HFF-Myc (cell line): ENCODE results near the gene GRAMD4.

Source experiments
- DNase-seq: peaks from one replicate; pipeline ENCODE4 v3.0.0-alpha.2; 2011; ENCODE audit warnings: low read depth; ENCODE audit errors: extremely low read depth
- H3K4me3 ChIP-seq: replicated peaks from 2 replicates; pipeline ENCODE4 v1.5.1; 2011; ENCODE audit warnings: low read depth, mild to moderate bottlenecking, control low read depth, low read length
- CTCF ChIP-seq: IDR thresholded peaks from 2 replicates; pipeline ENCODE4 v1.5.1; 2012; ENCODE audit warnings: mild to moderate bottlenecking, low read depth, low read length, control low read depth; ENCODE audit errors: missing control alignments

GRAMD4 gene

DNA sequence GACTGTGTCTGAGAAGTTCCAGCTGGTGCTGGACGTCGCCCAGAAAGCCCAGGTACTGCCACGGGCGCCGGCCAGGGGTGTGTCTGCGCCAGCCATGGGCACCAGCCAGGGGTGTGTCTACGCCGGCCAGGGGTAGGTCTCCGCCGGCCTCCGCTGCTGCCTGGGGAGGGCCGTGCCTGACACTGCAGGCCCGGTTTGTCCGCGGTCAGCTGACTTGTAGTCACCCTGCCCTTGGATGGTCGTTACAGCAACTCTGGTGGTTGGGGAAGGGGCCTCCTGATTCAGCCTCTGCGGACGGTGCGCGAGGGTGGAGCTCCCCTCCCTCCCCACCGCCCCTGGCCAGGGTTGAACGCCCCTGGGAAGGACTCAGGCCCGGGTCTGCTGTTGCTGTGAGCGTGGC lies 47.9 kb downstream of the GRAMD4 start:
- TF ChIP-seq CTCF, result no peak
- DNase-seq, result no peak
- no peak overlapping the region for H3K4me3 ChIP-seq

- no peak for TF ChIP-seq CTCF
- no peak overlapping the region for H3K4me3 ChIP-seq
- no peak for DNase-seq
Measured at GRCh38 chr22:46669201-46669600, 49.0 kb downstream of the GRAMD4 start.

GRCh38 chr22:46671824-46672432 lies 51.7 kb downstream of the GRAMD4 start:
- TF ChIP-seq CTCF, result no peak

GRCh38 chr22:46672731-46673130 lies 52.5 kb downstream of the GRAMD4 start:
- TF ChIP-seq CTCF, result no peak
- DNase-seq, result no peak
- no peak overlapping the region for H3K4me3 ChIP-seq

More at GRCh38 chr22:46671824-46672432, 51.7 kb downstream of the GRAMD4 start:
- DNase-seq, result no peak
- no peak overlapping the region for H3K4me3 ChIP-seq

- no peak for DNase-seq
- no peak for TF ChIP-seq CTCF
- H3K4me3 ChIP-seq, result no peak overlapping the region
Measured at GRCh38 chr22:46673205-46673604, 53.0 kb downstream of the GRAMD4 start.

DNA sequence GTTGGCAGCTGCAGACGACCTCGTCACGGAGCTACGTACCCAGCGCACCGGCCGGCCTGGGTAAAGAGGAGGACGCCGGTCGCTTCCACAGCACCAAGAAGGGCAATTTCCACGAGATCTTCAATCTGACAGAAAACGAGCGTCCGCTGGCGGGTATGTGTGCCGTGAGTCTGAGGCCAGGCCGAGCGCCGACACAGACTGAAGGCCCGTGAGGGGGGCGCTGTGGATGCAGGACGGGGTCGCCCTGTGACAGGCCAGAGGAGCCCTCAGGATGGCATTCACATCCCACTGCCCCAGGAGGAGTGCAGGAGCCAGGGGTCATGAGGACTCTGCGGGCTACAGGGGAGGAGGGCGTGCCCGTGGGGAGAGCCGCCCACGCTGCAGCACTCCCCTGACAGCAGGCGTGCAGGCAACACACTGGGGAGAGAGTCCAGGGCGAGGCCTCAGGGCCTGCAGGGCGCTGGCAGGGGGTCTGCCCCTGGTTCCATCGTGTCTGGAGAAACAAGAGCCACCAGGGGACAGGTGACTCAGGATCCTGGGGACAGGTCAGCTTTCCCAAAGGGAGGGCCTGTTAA lies 53.6 kb downstream of the GRAMD4 start:
- no peak for TF ChIP-seq CTCF
- no peak for DNase-seq
- H3K4me3 ChIP-seq, result no peak overlapping the region

DNA sequence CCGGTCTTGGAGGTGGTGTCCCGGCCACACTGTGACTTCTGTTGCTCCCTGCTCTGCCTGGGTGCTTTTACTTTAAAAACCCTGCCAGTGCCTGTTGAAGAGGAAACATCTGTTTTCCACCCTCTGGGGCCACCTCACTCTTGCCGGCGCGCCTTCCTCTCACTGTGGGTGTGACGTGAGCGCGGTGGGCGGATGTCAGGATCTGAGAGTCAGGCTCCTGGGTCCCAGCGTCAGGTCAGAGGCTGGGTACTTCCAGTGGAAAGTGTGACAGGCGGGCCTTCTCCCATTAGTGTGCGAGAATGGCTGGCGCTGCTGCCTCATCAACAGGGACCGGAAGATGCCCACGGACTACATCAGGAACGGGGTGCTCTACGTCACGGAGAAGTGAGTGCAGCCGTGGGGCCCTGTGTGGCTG lies 54.2 kb downstream of the GRAMD4 start:
- H3K4me3 ChIP-seq, result no peak overlapping the region
- TF ChIP-seq CTCF, result no peak
- no peak for DNase-seq
